Parathyroid adenoma (tissue), 2 donors: Measurements from ENCODE around the gene GAK.

Experiments used
- H2AFZ ChIP-seq: fragments of 300-600 bp; sonication (generic); one replicate; pipeline ENCODE4 v1.7.0; 2017; ENCODE audit warnings: antibody characterized with exemption, mild to moderate bottlenecking
- H3K27ac ChIP-seq: fragments of 300-600 bp; sonication (generic); one replicate; pipeline ENCODE4 v1.7.0; 2017
- H3K27me3 ChIP-seq: fragments of 300-600 bp; sonication (generic); one replicate; pipeline ENCODE4 v1.7.0; 2017; ENCODE audit warnings: low read length; ENCODE audit not compliant: control insufficient read depth, insufficient read depth
- H3K36me3 ChIP-seq: fragments of 300-600 bp; sonication (generic); one replicate; pipeline ENCODE4 v1.7.0; 2017; ENCODE audit warnings: low read length; ENCODE audit not compliant: control insufficient read depth, insufficient read depth
- H3K4me1 ChIP-seq: fragments of 300-600 bp; sonication (generic); one replicate; pipeline ENCODE4 v1.7.0; 2017; ENCODE audit warnings: control low read depth
- H3K4me2 ChIP-seq: fragments of 300-600 bp; sonication (generic); one replicate; pipeline ENCODE4 v1.7.0; 2017; ENCODE audit warnings: low read length
- H3K4me3 ChIP-seq: fragments of 300-600 bp; sonication (generic); one replicate; pipeline ENCODE4 v1.7.0; 2017; ENCODE audit warnings: low read depth, low read length
- H3K79me2 ChIP-seq: fragments of 300-600 bp; sonication (generic); one replicate; pipeline ENCODE4 v1.7.0; 2017; ENCODE audit warnings: control low read depth
- H3K9ac ChIP-seq: fragments of 300-600 bp; sonication (generic); one replicate; pipeline ENCODE4 v1.7.0; 2017; ENCODE audit warnings: mild to moderate bottlenecking
- H3K9me3 ChIP-seq: fragments of 300-600 bp; sonication (generic); one replicate; pipeline ENCODE4 v1.7.0; 2017; ENCODE audit warnings: low read length; ENCODE audit not compliant: control insufficient read depth
- TF ChIP-seq, protein P1 (sequence below): fragments of 300-600 bp; sonication (generic); IDR thresholded peaks from one replicate; pipeline ENCODE4 v1.7.0; 2017; ENCODE audit warnings: antibody characterized with exemption, mild to moderate bottlenecking
- donor health status: primary hyperparathyroidism.

GAK gene

DNA sequence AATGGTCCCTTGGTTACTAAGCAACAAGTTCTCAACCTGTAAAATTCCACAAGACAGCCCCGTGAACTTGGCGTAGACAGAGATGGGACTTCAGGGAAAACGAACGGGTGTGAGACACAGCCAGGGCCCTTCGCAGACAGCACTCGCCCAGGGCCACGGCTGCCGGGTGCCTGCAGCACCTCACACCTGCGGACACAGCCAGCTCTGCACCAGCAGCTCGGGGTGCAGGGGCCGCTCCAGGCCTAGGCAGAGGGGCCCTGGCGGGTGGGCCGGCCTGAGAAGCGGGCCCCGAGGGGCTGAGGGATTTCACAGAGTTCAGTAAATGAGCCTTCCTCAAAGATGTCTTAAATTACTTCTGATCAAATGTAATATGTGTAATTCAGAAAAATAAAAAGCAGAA is 34.0 kb downstream of the GAK start:
- H2AFZ ChIP-seq: no peak overlapping the region
- no peaks in the 10 kb centered on the region for H3K4me1 ChIP-seq
- H3K79me2 ChIP-seq: no peaks in the 10 kb centered on the region
- H3K36me3 ChIP-seq: no peaks in the 10 kb centered on the region
- H3K9ac ChIP-seq: no peak overlapping the region
- TF ChIP-seq, protein P1, sequence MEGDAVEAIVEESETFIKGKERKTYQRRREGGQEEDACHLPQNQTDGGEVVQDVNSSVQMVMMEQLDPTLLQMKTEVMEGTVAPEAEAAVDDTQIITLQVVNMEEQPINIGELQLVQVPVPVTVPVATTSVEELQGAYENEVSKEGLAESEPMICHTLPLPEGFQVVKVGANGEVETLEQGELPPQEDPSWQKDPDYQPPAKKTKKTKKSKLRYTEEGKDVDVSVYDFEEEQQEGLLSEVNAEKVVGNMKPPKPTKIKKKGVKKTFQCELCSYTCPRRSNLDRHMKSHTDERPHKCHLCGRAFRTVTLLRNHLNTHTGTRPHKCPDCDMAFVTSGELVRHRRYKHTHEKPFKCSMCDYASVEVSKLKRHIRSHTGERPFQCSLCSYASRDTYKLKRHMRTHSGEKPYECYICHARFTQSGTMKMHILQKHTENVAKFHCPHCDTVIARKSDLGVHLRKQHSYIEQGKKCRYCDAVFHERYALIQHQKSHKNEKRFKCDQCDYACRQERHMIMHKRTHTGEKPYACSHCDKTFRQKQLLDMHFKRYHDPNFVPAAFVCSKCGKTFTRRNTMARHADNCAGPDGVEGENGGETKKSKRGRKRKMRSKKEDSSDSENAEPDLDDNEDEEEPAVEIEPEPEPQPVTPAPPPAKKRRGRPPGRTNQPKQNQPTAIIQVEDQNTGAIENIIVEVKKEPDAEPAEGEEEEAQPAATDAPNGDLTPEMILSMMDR: no peak
- H3K27ac ChIP-seq: no peak overlapping the region
- H3K27me3 ChIP-seq: no peaks in the 10 kb centered on the region
- no peaks in the 10 kb centered on the region for H3K9me3 ChIP-seq
- no peak overlapping the region for H3K4me3 ChIP-seq
- H3K4me2 ChIP-seq: no peak overlapping the region

DNA sequence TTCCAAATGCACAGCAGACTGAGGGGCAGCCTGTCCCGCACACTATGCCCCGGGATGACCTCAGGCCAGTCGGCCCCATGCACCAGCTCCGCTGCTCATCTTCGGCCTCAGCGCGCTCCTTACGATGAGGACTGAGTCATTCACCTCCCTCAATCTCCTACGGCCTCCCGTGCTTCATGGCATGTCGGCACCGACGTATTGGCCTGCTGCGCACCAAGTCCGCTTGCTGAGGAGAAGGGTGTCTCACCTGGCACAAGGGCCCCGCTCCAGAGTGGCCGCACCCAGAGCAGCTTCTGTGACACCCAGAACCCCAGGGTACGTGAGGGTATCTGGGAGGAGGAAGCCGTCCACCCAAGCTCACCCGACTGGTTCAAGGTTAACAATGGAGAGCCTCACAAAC is 35.5 kb downstream of the GAK start:
- no peaks in the 10 kb centered on the region for H3K9me3 ChIP-seq
- no peak overlapping the region for H2AFZ ChIP-seq
- H3K4me1 ChIP-seq: no peaks in the 10 kb centered on the region
- H3K79me2 ChIP-seq: no peaks in the 10 kb centered on the region
- TF ChIP-seq, protein P1: no peak
- no peak overlapping the region for H3K9ac ChIP-seq
- no peaks in the 10 kb centered on the region for H3K27me3 ChIP-seq
- no peak overlapping the region for H3K4me2 ChIP-seq
- H3K4me3 ChIP-seq: no peak overlapping the region
- no peak overlapping the region for H3K27ac ChIP-seq
- no peaks in the 10 kb centered on the region for H3K36me3 ChIP-seq

DNA sequence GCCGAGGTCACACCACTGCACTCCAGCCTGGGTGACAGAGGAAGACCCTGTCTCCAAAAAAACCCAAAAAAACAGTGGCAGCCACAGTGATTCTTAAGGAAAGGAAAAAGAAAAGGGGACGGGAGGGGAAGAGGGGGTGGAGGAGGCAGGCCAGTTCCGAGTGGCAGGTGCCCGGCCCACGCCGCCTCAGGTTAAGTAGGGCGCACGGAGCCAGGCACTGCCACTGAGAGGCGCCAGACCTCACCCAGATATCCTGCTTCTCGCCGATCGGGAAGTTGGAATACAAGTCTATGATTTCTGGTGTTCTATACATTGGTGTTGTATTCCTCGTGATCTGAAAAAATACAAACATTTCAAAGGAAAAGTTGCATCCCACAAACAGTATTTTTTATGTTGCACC is 35.9 kb downstream of the GAK start:
- no peaks in the 10 kb centered on the region for H3K4me1 ChIP-seq
- H3K36me3 ChIP-seq: no peaks in the 10 kb centered on the region
- no peaks in the 10 kb centered on the region for H3K79me2 ChIP-seq
- H3K9ac ChIP-seq: no peak overlapping the region
- no peak overlapping the region for H3K4me2 ChIP-seq
- no peak overlapping the region for H3K4me3 ChIP-seq
- H3K27me3 ChIP-seq: no peaks in the 10 kb centered on the region
- no peak overlapping the region for H3K27ac ChIP-seq
- no peak overlapping the region for H2AFZ ChIP-seq
- TF ChIP-seq, protein P1: no peak
- H3K9me3 ChIP-seq: no peaks in the 10 kb centered on the region

DNA sequence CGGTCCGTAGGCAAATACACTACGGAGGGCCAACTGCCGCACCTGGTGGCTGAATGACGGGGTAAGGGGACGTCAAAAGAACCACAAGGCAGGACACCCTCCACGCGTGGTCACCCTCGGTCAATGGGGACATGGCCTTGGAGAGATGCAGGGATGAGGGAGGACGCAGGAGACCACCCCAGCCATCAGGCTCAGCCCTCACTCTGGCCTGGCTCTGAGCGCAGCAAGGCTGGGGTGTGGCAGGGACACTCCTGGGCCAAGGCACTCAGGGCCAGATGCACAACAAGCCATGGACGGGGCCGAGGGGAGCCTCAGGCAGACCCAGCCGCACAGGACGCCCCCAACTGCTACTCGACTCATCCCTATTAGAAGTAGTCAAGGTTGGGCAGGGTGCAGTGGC is 36.5 kb downstream of the GAK start:
- Histone ChIP-seq H3K79me2 (no peaks in the 10 kb centered on the region), H3K9me3 (no peaks in the 10 kb centered on the region), H3K4me3 (no peak overlapping the region), H3K4me1 (no peaks in the 10 kb centered on the region), H3K36me3 (no peaks in the 10 kb centered on the region), H3K27ac (no peak overlapping the region), H2AFZ (no peak overlapping the region), H3K27me3 (no peaks in the 10 kb centered on the region), H3K4me2 (no peak overlapping the region), H3K9ac (no peak overlapping the region)
- TF ChIP-seq, protein P1: no peak

DNA sequence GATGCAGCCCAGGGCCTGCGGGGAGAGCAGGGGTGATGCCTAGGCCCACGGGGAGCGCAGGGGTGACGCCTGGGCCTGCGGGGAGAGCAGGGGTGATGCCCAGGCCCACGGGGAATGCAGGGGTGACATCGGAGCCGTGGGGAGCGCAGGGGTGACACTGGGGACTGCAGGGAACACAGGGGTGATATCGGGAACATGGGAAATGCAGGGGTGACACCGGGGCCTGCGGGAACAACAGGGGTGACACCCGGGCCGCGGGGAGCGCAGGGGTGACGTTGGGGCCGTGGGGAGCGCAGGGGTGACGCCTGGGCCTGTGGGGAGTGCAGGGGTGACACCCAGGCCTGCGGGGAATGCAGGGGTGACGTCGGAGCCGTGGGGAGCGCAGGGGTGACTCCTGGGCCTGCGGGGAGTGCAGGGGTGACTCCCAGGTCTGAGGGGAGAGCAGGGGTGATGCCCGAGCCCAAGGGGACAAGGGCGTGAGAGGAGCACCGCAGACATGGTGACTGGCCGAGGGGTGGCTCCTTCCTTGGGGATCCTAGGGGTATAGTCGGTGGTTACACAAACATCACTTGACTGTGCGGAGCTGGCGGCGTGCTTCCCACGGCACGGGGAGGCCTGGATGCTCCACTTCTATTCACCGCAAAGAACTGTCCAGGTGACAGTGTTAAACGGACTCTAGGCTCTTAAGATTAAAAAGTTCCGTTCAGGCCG is 38.0 kb downstream of the GAK start:
- no peak overlapping the region for H3K4me2 ChIP-seq
- no peaks in the 10 kb centered on the region for H3K36me3 ChIP-seq
- TF ChIP-seq, protein P1: no peak
- H3K79me2 ChIP-seq: no peaks in the 10 kb centered on the region
- H3K4me3 ChIP-seq: no peak overlapping the region
- no peak overlapping the region for H3K27ac ChIP-seq
- H3K27me3 ChIP-seq: no peaks in the 10 kb centered on the region
- no peaks in the 10 kb centered on the region for H3K9me3 ChIP-seq
- H3K4me1 ChIP-seq: no peaks in the 10 kb centered on the region
- no peak overlapping the region for H2AFZ ChIP-seq
- H3K9ac ChIP-seq: no peak overlapping the region
